OCI-LY7 (cell line): ENCODE data around the gene FAM131B.

Experiments
- CTCF ChIP-seq: fragments of 200-600 bp; sonication (generic); conservative IDR thresholded peaks from 2 replicates; pipeline ENCODE4 v1.5.1; 2014; ENCODE audit warnings: mild to moderate bottlenecking, antibody characterized with exemption, low read length, moderate library complexity, mixed read lengths
- EZH2phosphoT487 ChIP-seq: fragments of 200-600 bp; sonication (generic); IDR thresholded peaks from 2 replicates; pipeline ENCODE4 v1.6.1; 2018; ENCODE audit warnings: low read depth, borderline replicate concordance, mild to moderate bottlenecking, mixed run types, antibody characterized with exemption, low read length, moderate library complexity, mixed read lengths

- TF ChIP-seq CTCF (no peak), EZH2phosphoT487 (no peak)
Observed at GRCh38 chr7:143385891-143386781, 23.6 kb upstream of the FAM131B start.
